MCF 10A (cell line): Measurements from ENCODE around the gene CAMTA1. TPM values are rescaled to one million over a fixed set of nuclear protein-coding genes. Genes with fewer than 3 reads are reported as not detected.

ENCODE experiments used
- BruUV-seq: library from RNA; stranded (reverse); fragments of 400-500 nt; replicated peaks from 2 replicates; lab custom pipeline; 2021; lab: Mats Ljungman, UMichigan
- CTCF ChIA-PET: fragments of 300-600 bp; sonication (Branson Sonifier 250); formaldehyde crosslinking; extraction: SDS; loops from one replicate; lab custom pipeline; 2021; ENCODE audit warnings: antibody characterized with exemption, inconsistent platforms; lab: Yijun Ruan, JAX
- POLR2A ChIA-PET: fragments of 300-600, 350-650 bp; sonication (Branson Sonifier 250); formaldehyde crosslinking; extraction: SDS; loops from one replicate; lab custom pipeline; 2020; ENCODE audit warnings: antibody characterized with exemption, inconsistent platforms; lab: Yijun Ruan, JAX
- DNase-seq: peaks from one replicate; pipeline ENCODE4 v3.0.0-alpha.2; 2018; ENCODE audit not compliant: unreplicated experiment
- H3K27ac Mint-ChIP-seq: one replicate; pipeline ENCODE4 v1.8.0; 2022; ENCODE audit warnings: mild to moderate bottlenecking, low read depth, mixed read lengths; ENCODE audit not compliant: unreplicated experiment
- H3K27me3 Mint-ChIP-seq: one replicate; pipeline ENCODE4 v1.8.0; 2022; ENCODE audit warnings: mixed read lengths; ENCODE audit not compliant: insufficient read depth, unreplicated experiment
- H3K36me3 Mint-ChIP-seq: one replicate; pipeline ENCODE4 v1.8.0; 2022; ENCODE audit warnings: mild to moderate bottlenecking, moderate library complexity, mixed read lengths; ENCODE audit not compliant: insufficient read depth, unreplicated experiment
- H3K4me1 Mint-ChIP-seq: one replicate; pipeline ENCODE4 v1.8.0; 2022; ENCODE audit warnings: mixed read lengths; ENCODE audit not compliant: insufficient read depth, unreplicated experiment
- H3K4me3 Mint-ChIP-seq: one replicate; pipeline ENCODE4 v1.8.0; 2022; ENCODE audit warnings: mild to moderate bottlenecking, moderate library complexity, mixed read lengths; ENCODE audit not compliant: unreplicated experiment
- H3K9me3 Mint-ChIP-seq: one replicate; pipeline ENCODE4 v1.8.0; 2022; ENCODE audit warnings: mixed read lengths; ENCODE audit not compliant: unreplicated experiment
- CTCF ChIP-seq: fragments of 200-600 bp; IDR thresholded peaks from one replicate; pipeline ENCODE4 v1.8.0; 2022; ENCODE audit warnings: antibody characterized with exemption, mild to moderate bottlenecking; ENCODE audit not compliant: unreplicated experiment
- intact Hi-C: fragments of 100-400 bp; cut with micrococcal nuclease; formaldehyde crosslinking; loops from 2 replicates; pipeline ENCODE4 v1.14.1; 2022
- total RNA-seq: library from RNA; stranded (reverse); gene quantifications from 2 replicates; pipeline ENCODE4 v1.2.3, GENCODE V29; 2022

Gene CAMTA1
- total RNA-seq, 1 experiment from 2014 or later, result 74.1 TPM

DNA sequence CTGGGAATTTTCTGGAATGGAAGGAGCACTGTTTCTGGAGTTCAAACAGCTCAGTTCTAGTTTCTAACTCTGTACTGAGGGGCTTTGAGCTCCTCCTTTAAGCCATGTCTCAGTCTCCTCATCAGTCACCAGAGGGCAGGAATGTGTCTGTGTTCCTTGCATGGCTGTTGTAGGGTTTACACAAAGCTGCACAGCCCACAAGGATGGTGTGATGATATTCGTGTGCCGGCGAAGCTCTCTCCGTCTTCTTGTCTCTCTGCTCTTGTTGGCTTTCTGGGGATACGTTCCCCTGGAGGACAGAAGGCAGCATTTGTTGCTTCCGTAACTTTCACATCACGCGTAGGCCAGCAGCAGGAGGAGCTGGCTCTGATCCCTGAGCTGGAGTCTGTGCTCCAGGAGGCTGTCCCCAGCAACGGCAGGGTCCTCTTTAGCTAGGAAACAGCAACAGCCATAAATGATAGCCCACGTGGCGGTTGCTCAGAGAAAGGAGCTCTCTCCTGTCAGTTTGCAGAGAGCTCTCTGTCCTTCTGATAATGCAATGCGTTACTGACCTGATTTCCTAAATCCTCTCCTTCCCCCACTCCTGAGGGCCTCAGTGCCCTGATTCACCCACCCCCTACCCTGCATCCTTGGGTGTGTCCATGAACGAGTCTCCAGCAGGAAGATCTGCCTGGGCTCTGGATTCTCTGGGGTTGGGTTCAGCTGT, 796.7 kb downstream of the CAMTA1 start:
- ChIA-PET POLR2A (interaction anchor here (1.7 kb wide), 1 partner anchor 14 kb away, joined by 4 read pairs; no protein-coding TSS in a partner anchor), CTCF (interaction anchor here (0.6 to 0.7 kb wide), 2 partner anchors 91 to 319 kb away, joined by 3 read pairs; no protein-coding TSS in a partner anchor)
- Mint-ChIP-seq H3K27ac (no peak overlapping the region), H3K36me3 (no peaks in the 10 kb centered on the region), H3K4me3 (no peak overlapping the region), H3K27me3 (no peaks in the 10 kb centered on the region), H3K9me3 (no peaks in the 10 kb centered on the region), H3K4me1 (no peaks in the 10 kb centered on the region)
- BruUV-seq, result no TSS peak
- TF ChIP-seq CTCF, result no peak
- intact Hi-C loops, result no loop called here
- no peak for DNase-seq

DNA sequence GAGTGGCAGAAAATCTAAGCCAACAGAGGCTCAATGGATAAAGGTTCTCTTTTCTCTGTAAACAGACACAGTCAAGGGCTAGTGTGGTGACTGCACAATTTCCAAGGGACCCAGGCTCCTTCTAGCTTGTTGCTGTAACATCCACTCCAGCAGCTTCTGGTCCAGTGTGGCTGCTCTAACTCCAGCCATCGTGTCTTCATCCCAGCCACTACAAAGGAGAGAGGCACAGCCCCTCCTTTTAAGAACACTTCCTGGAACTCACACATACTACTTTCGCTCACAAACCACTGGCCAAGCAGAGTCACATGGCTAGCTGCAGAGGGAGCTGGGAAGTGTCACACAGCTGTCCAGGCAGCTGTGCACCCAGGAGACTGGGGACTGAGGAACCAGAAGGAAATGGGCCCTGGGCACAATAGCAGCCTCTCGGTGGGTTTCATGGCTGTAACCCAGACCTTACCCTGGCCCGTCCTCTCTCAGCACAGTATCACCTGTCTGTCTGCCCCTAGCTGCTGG, 797.3 kb downstream of the CAMTA1 start:
- no peaks in the 10 kb centered on the region for H3K27me3 Mint-ChIP-seq
- no peak overlapping the region for H3K4me3 Mint-ChIP-seq
- no peaks in the 10 kb centered on the region for H3K9me3 Mint-ChIP-seq
- intact Hi-C loops, result no loop called here
- no peaks in the 10 kb centered on the region for H3K36me3 Mint-ChIP-seq
- no TSS peak for BruUV-seq
- H3K4me1 Mint-ChIP-seq, result no peaks in the 10 kb centered on the region
- no peak overlapping the region for H3K27ac Mint-ChIP-seq
- no peak for TF ChIP-seq CTCF
- CTCF ChIA-PET, result interaction anchor here (0.6 to 0.7 kb wide), 2 partner anchors 90 to 319 kb away, joined by 3 read pairs; no protein-coding TSS in a partner anchor
- no peak for DNase-seq
- POLR2A ChIA-PET, result interaction anchor here (1.7 kb wide), 1 partner anchor 13 kb away, joined by 4 read pairs; no protein-coding TSS in a partner anchor

DNA sequence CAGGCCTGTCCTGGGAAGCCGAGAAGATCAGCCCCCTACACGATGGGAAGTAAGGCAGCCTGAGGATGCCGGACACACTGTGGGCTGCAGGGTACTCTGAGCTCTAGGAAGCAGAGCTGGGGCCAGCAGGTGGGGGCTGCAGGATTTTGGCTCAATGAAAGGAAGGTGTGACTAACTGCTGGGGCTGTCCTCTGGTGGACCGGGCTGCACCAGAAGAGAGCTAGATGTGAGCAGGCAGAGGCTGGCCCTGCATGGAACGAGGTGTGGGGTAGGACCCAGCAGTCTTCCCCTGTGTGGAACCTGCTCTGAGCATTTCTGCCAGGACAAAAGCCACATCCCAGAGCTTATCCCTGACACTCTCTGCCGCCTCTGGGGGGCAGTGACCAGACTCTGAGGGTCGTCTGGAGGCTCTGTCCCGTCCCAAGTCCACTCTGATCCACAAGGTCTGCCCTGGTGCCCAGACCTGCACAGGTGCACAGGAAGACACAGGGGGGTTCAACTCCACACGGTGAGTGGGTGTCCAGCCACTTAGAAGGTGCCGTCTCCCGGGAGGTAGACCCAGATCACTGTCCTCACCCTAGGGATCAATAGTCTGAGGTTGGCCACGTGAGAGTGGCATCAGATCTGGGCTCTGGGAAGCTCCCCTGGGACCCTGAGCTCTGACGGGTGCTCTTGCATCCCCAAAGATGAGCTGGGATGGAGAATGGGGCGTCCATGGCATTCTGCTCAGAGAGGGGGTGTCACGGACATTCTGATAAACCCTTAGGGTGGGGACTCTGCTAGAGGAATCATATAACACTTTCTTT, 798.2 kb downstream of the CAMTA1 start:
- Mint-ChIP-seq H3K9me3 (no peaks in the 10 kb centered on the region), H3K36me3 (no peaks in the 10 kb centered on the region), H3K4me3 (no peak overlapping the region), H3K27ac (no peak overlapping the region), H3K4me1 (no peaks in the 10 kb centered on the region), H3K27me3 (no peaks in the 10 kb centered on the region)
- ChIA-PET CTCF (no interaction called here), POLR2A (interaction anchor here (0.6 to 1.7 kb wide), 2 partner anchors 12 to 175 kb away, joined by 3 to 4 read pairs; no protein-coding TSS in a partner anchor)
- intact Hi-C loops, result no loop called here
- no peak for TF ChIP-seq CTCF
- BruUV-seq, result no TSS peak
- no peak for DNase-seq

GRCh38 chr1:7584157-7584556, 798.9 kb downstream of the CAMTA1 start:
- no peak overlapping the region for H3K27ac Mint-ChIP-seq

More at GRCh38 chr1:7584157-7584556, 798.9 kb downstream of the CAMTA1 start:
- no TSS peak for BruUV-seq
- CTCF ChIA-PET, result no interaction called here
- Mint-ChIP-seq H3K4me1 (no peaks in the 10 kb centered on the region), H3K36me3 (no peaks in the 10 kb centered on the region), H3K4me3 (no peak overlapping the region), H3K9me3 (no peaks in the 10 kb centered on the region), H3K27me3 (no peaks in the 10 kb centered on the region)
- POLR2A ChIA-PET, result no interaction called here
- TF ChIP-seq CTCF, result no peak
- intact Hi-C loops, result no loop called here
- no peak for DNase-seq
